Breast epithelium (tissue), 3 donors: ENCODE results near the gene MOSMO.

Experiments
- CTCF ChIP-seq, 3 donors: fragments of 450-650 bp; IDR thresholded peaks; one replicate each; pipeline ENCODE4 v1.5.1; 2016 to 2017; ENCODE audit warnings: antibody characterized with exemption in 3 of 3, mild to moderate bottlenecking in 3 of 3, moderate library complexity in 3 of 3
- POLR2A ChIP-seq: fragments of 450-650 bp; IDR thresholded peaks from one replicate; pipeline ENCODE4 v1.6.1; 2016; ENCODE audit warnings: antibody characterized with exemption, mild to moderate bottlenecking, moderate library complexity
- POLR2AphosphoS5 ChIP-seq, 3 donors: sonication (generic); formaldehyde crosslinking; IDR thresholded peaks; one replicate each; pipeline ENCODE4 v1.6.1; 2017; ENCODE audit warnings: antibody characterized with exemption in 3 of 3

- TF ChIP-seq CTCF (IDR thresholded peaks at IDR 0.05) (no peak), POLR2A (no peak), POLR2AphosphoS5 (IDR thresholded peaks at IDR 0.05) (no peak)
Observed at GRCh38 chr16:21987498-21987897, 20.4 kb upstream of the MOSMO start.
